Spleen (tissue), 11 donors: ENCODE results near the gene SOX13. TPM values are rescaled to one million over a fixed set of nuclear protein-coding genes. Genes with fewer than 3 reads are reported as not detected.
A peak's percentile ranks its signal among the peaks of the same experiment; 100 is the strongest.

Experiments
- DNase-seq: peaks from one replicate; pipeline ENCODE4 v3.0.0-alpha.2; 2020
- H3K27ac ChIP-seq, 8 donors: fragments of 200-600 bp; sonication (generic) in 7 of 8; 1 replicate in 4 of 8; 2 replicates in 4 of 8; pipeline versions ENCODE4 v1.5.0 to v1.8.0; 2016 to 2021; ENCODE audit warnings: inconsistent platforms in 4 of 8, mild to moderate bottlenecking in 4 of 8, moderate library complexity in 1 of 8
- H3K27me3 ChIP-seq, 7 donors: fragments of 200-600 bp; sonication (generic) in 6 of 7; replicated peaks in 1 of 7; 1 replicate in 4 of 7; 2 replicates in 3 of 7; pipeline versions ENCODE4 v1.5.0 to v1.8.0; 2016 to 2021; ENCODE audit warnings: inconsistent platforms in 3 of 7, mild to moderate bottlenecking in 1 of 7
- H3K36me3 ChIP-seq, 6 donors: fragments of 200-600 bp; sonication (generic) in 5 of 6; 1 replicate in 4 of 6; 2 replicates in 2 of 6; pipeline versions ENCODE4 v1.5.0 to v1.8.0; 2016 to 2021; ENCODE audit warnings: inconsistent platforms in 2 of 6
- H3K4me1 ChIP-seq, 6 donors: fragments of 200-600 bp; sonication (generic) in 5 of 6; 1 replicate in 3 of 6; 2 replicates in 3 of 6; pipeline versions ENCODE4 v1.5.0 to v1.8.0; 2016 to 2021; ENCODE audit warnings: inconsistent platforms in 3 of 6
- H3K4me3 ChIP-seq, 8 donors: fragments of 200-600 bp; sonication (generic) in 7 of 8; 1 replicate in 4 of 8; 2 replicates in 4 of 8; pipeline versions ENCODE4 v1.5.0 to v1.8.0; 2016 to 2021; ENCODE audit warnings: inconsistent platforms in 4 of 8, mild to moderate bottlenecking in 4 of 8, moderate library complexity in 2 of 8
- H3K9me3 ChIP-seq, 8 donors: fragments of 200-600 bp; sonication (generic) in 7 of 8; 1 replicate in 4 of 8; 2 replicates in 4 of 8; pipeline versions ENCODE4 v1.5.0 to v1.8.0; 2016 to 2021; ENCODE audit warnings: inconsistent platforms in 4 of 8
- POLR2A ChIP-seq, 3 donors: fragments of 450-650 bp; IDR thresholded peaks; one replicate each; pipeline ENCODE4 v1.5.1; 2017; ENCODE audit warnings: antibody characterized with exemption in 3 of 3, mild to moderate bottlenecking in 1 of 3
- POLR2AphosphoS5 ChIP-seq, 3 donors: sonication (generic); formaldehyde crosslinking; IDR thresholded peaks; one replicate each; pipeline ENCODE4 v1.5.1; 2017; ENCODE audit warnings: antibody characterized with exemption in 3 of 3
- WGBS, 5 donors: extraction: QIAGEN DNeasy Blood & Tissue Kit in 3 of 5; methylation state at CpG; one replicate each; pipeline versions ENCODE4 v1.1.5 to v1.1.7; 2013 to 2018; 5-methylcytosine and 5-hydroxymethylcytosine counted together
- intact Hi-C: fragments of 100-400 bp; cut with DNase I; formaldehyde crosslinking; loops from one replicate; pipeline ENCODE4 v1.15.0; 2023; ENCODE audit warnings: low total_unique reads
- polyA plus RNA-seq, 3 donors: library from polyadenylated mRNA; stranded (reverse); fragments of 200-250 nt; gene quantifications; one replicate each; pipeline ENCODE4 v1.2.1, GENCODE V29; 2013
- total RNA-seq, 7 donors: library from RNA; depleted of rRNA in 3 of 7; stranded (reverse); fragments of >200 nt in 3 of 7; fragmentation: NEBNext Ultra II Directional in 4 of 7; extraction: Animal tissue kit (Norgen Biotek cat#: 25700) in 4 of 7; gene quantifications; one replicate each; pipeline versions ENCODE4 v1.1.0 to v1.2.1, GENCODE V29; 2016 to 2021
- TF ChIP-seq, protein P1 (sequence below), 11 experiments: fragments of 200-600 bp in 7 of 11; fragments of 450-650 bp in 4 of 11; sonication (generic) in 4 of 11; IDR thresholded peaks in 8 of 11; conservative IDR thresholded peaks in 3 of 11; 1 replicate in 7 of 11; 2 replicates in 4 of 11; pipeline versions ENCODE4 v1.4.0 to v1.8.0; 2016 to 2021; ENCODE audit warnings: antibody characterized with exemption in 11 of 11, inconsistent platforms in 4 of 11, mild to moderate bottlenecking in 1 of 11
- donor health status: healthy with polysubstance abuse.
- donor health status: DM: no; HTN: no; CAD: no; lungs with moderate emphysema.
- donor health status: DM: no; HTN: no; CAD: no.
- donor health status: Bipolar disorder and iron deficiency.
- donor health status: healthy.
- donor health status: DM: no; HTN: no; CAD: no.
- donor health status: DM: yes; HTN: yes; CAD: no.

SOX13 gene
- total and polyA plus RNA-seq, 10 donors = 2.0 to 28.7 (median 18.0) TPM

DNA sequence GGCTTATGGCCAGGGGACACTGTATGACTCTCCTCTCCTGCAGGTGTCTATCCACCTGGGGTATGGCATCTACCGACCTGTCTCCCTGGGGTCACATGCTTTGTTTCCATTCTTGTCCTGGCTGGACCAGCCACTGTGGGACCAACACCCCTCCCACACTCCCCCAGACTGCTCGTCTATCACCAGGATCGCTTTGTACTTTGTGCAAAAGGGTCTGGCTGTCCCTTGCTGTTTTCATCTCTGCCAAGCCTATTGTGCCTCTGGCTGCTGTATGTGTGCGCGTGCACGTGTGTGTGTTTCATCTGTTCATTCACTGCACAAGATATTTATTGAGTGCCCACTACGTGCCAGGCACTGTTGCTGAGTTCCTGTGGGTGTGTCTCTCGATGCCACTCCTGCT is 53.5 kb downstream of the SOX13 start:
- intact Hi-C loops = loop anchor here (5.0 kb wide), 1 partner anchor 254 kb away; no protein-coding TSS in a partner anchor
- H3K27ac ChIP-seq = peak overlapping the region in 2 of 8 donors; percentile 44 to 53
- WGBS, 5 donors = 71 to 89% (median 75%) methylated on average over 8 of the region's 8 CpGs

DNA sequence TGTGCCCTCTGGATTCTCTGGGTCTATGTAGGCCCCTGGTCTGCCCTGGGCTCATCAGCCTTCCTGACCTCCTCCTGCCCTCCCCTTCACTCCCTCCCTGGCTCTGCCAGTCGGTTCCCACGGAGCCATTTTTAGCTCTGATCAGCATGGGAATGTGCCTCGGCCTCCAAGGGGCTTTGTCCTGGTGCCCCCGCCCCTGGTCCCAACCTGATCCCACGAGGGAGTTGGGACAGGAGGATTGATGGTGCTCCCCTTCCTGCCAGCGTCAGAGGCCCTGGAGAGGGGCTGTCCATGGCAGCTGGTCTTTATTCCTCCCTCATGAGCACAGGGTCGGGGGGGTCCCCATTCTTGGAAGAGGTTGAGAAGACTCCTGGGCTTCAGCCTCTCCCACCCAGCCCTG is 54.0 kb downstream of the SOX13 start:
- 53 to 79% (median 60%) methylated on average over 7 of the region's 7 CpGs for WGBS, 5 donors
- intact Hi-C loops = loop anchor here (5.0 kb wide), 1 partner anchor 255 kb away; no protein-coding TSS in a partner anchor
- no peak for DNase-seq
- Histone ChIP-seq H3K9me3 (no peaks in the 10 kb centered on the region), H3K4me1 (peaks cover 0 to 40% (median 17%) of the 10 kb centered on the region in 6 donors), H3K27me3 (peaks cover 0 to 17% (median 0%) of the 10 kb centered on the region in 7 donors), H3K36me3 (peaks cover 0 to 46% (median 6%) of the 10 kb centered on the region in 6 donors), H3K4me3 (no peak overlapping the region), H3K27ac (peak overlapping the region in 5 of 8 donors; percentile 27 to 54 (median 44))
- TF ChIP-seq POLR2AphosphoS5 (IDR thresholded peaks at IDR 0.05) (peak in 1 of 3 donors; percentile 5), POLR2A (IDR thresholded peaks at IDR 0.05) (no peak)

More for the DNA sequence above, 53.5 kb downstream of the SOX13 start:
- Histone ChIP-seq H3K27me3 (peaks cover 0 to 17% (median 0%) of the 10 kb centered on the region in 7 donors), H3K4me1 (peaks cover 0 to 40% (median 17%) of the 10 kb centered on the region in 6 donors), H3K4me3 (no peak overlapping the region), H3K36me3 (peaks cover 0 to 51% (median 6%) of the 10 kb centered on the region in 6 donors), H3K9me3 (no peaks in the 10 kb centered on the region)
- TF ChIP-seq POLR2A (IDR thresholded peaks at IDR 0.05) (no peak), POLR2AphosphoS5 (IDR thresholded peaks at IDR 0.05) (no peak)
- TF ChIP-seq, protein P1, sequence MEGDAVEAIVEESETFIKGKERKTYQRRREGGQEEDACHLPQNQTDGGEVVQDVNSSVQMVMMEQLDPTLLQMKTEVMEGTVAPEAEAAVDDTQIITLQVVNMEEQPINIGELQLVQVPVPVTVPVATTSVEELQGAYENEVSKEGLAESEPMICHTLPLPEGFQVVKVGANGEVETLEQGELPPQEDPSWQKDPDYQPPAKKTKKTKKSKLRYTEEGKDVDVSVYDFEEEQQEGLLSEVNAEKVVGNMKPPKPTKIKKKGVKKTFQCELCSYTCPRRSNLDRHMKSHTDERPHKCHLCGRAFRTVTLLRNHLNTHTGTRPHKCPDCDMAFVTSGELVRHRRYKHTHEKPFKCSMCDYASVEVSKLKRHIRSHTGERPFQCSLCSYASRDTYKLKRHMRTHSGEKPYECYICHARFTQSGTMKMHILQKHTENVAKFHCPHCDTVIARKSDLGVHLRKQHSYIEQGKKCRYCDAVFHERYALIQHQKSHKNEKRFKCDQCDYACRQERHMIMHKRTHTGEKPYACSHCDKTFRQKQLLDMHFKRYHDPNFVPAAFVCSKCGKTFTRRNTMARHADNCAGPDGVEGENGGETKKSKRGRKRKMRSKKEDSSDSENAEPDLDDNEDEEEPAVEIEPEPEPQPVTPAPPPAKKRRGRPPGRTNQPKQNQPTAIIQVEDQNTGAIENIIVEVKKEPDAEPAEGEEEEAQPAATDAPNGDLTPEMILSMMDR (IDR thresholded peaks at IDR 0.05 in 8 of 11, conservative IDR thresholded peaks at IDR 0.05 in 3 of 11) = no peak
- no peak for DNase-seq

DNA sequence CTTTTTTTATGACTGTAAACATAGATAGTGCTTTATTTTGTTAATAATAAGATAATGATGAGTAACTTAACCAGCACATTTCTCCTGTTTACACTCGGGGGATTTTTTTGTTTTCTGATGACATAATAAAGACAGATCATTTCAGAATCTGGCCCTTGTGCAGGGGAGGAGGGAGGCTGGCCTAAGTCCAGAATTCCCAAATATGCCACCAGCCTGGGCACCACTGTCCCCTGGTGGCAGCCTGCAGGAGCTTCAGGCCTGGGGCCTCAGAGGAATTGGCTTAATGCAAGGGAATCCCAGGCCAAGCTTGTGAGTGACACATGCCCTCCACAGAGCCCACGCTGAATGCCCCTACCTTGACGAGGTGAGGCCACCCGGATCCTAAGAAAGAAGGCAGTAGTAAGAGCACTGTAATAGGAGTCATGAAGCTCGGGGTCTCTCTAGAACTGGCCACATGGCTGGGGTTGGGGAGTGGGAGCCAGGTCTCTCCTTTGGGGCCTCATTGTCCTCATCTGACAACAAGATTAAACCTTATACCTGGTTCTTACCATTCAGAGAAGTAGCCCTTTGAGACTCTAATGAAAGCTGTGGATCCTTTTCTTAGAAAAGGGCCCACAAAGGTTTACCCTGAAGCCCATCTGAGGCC is 54.8 kb downstream of the SOX13 start:
- Histone ChIP-seq H3K9me3 (no peaks in the 10 kb centered on the region), H3K27ac (peak overlapping the region in 5 of 8 donors; percentile 27 to 54 (median 44)), H3K4me3 (no peak overlapping the region), H3K36me3 (peaks cover 0 to 38% (median 5%) of the 10 kb centered on the region in 6 donors), H3K27me3 (peaks cover 0 to 17% (median 0%) of the 10 kb centered on the region in 7 donors), H3K4me1 (peaks cover 0 to 40% (median 17%) of the 10 kb centered on the region in 6 donors)
- 32 to 51% (median 47%) methylated on average over 5 of the region's 5 CpGs for WGBS, 5 donors
- TF ChIP-seq POLR2AphosphoS5 (IDR thresholded peaks at IDR 0.05) = peak in 2 of 3 donors; percentile 67 to 74
- TF ChIP-seq, protein P1 (IDR thresholded peaks at IDR 0.05 in 8 of 11, conservative IDR thresholded peaks at IDR 0.05 in 3 of 11) = peak; percentile 58 to 91 (median 82)
- TF ChIP-seq POLR2A (IDR thresholded peaks at IDR 0.05) = no peak
- no peak for DNase-seq
- intact Hi-C loops = loop anchor here (5.0 kb wide), 1 partner anchor 255 kb away; no protein-coding TSS in a partner anchor

DNA sequence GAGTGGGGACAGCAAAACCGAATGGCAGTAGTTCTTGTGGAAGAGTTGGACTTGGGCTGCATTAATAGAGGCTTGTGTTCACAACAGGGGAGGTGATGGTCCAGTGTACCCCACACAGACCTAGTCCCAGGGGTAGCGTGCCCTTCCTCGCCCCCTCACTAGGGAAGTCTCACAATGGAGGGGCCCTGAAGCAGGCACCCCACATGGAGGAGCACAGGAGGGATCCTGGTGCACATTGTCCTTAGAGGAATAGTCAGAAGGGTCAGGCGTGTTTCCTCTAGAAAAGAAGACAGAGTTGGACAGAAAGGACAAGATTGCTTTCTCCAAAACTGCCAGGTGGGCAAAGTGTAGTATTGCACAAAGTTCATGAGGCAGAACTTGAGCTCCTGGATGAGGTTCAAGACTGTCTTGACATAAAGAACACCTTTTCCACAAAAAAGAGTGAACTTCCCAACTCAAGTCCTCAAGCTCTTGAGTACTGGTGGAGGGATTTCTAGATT is 55.6 kb downstream of the SOX13 start:
- H3K36me3 ChIP-seq = peaks cover 0 to 30% (median 3%) of the 10 kb centered on the region in 6 donors
- H3K4me3 ChIP-seq = peak overlapping the region in 1 of 8 donors; percentile 28
- H3K27me3 ChIP-seq = peaks cover 0 to 17% (median 0%) of the 10 kb centered on the region in 7 donors
- DNase-seq = no peak
- peaks cover 0 to 40% (median 17%) of the 10 kb centered on the region in 6 donors for H3K4me1 ChIP-seq
- intact Hi-C loops = loop anchor here (5.0 kb wide), 1 partner anchor 256 kb away; no protein-coding TSS in a partner anchor
- TF ChIP-seq POLR2A (IDR thresholded peaks at IDR 0.05) (no peak), POLR2AphosphoS5 (IDR thresholded peaks at IDR 0.05) (no peak)
- TF ChIP-seq, protein P1 (IDR thresholded peaks at IDR 0.05 in 8 of 11, conservative IDR thresholded peaks at IDR 0.05 in 3 of 11) = no peak
- 69 to 94% (median 79%) methylated on average over 4 of the region's 4 CpGs for WGBS, 5 donors
- peak overlapping the region in 1 of 8 donors; percentile 36 for H3K27ac ChIP-seq
- no peaks in the 10 kb centered on the region for H3K9me3 ChIP-seq
